Endometrium (tissue), 2 donors: ENCODE measurements around the gene TOP3B.

Experiments
- FAIRE-seq: peaks from 2 replicates; lab custom pipeline; 2012; peaks lifted over from hg19 to GRCh38; lab: Jason Lieb, UNC
- donor health status: control.
- donor health status: control.

TOP3B gene

GRCh38 chr22:22010358-22010757, 27.8 kb upstream of the TOP3B start:
- no peak for FAIRE-seq

- FAIRE-seq: no peak
These were observed 27.1 kb upstream of the TOP3B start for GRCh38 chr22:22009661-22010060.

GRCh38 chr22:22006596-22006990, 24.0 kb upstream of the TOP3B start:
- no peak for FAIRE-seq

- FAIRE-seq: no peak
These were observed 23.5 kb upstream of the TOP3B start for GRCh38 chr22:22005945-22006595.

- FAIRE-seq: no peak
These were observed 20.6 kb upstream of the TOP3B start for GRCh38 chr22:22003233-22003632.

- FAIRE-seq: no peak
These were observed 20.0 kb upstream of the TOP3B start for GRCh38 chr22:22002526-22003055.

- no peak for FAIRE-seq
These were observed 19.3 kb upstream of the TOP3B start for GRCh38 chr22:22001664-22002525.

GRCh38 chr22:21998595-21999247, 16.1 kb upstream of the TOP3B start:
- FAIRE-seq: no peak

GRCh38 chr22:21996175-21996720, 13.7 kb upstream of the TOP3B start:
- no peak for FAIRE-seq

- no peak for FAIRE-seq
These were observed 13.1 kb upstream of the TOP3B start for GRCh38 chr22:21995660-21996059.

GRCh38 chr22:21994881-21995444, 12.4 kb upstream of the TOP3B start:
- no peak for FAIRE-seq

- no peak for FAIRE-seq
These were observed 10.1 kb upstream of the TOP3B start for GRCh38 chr22:21992593-21993237.

GRCh38 chr22:21991774-21992173, 9.2 kb upstream of the TOP3B start:
- no peak for FAIRE-seq

- FAIRE-seq: no peak
These were observed 8.7 kb upstream of the TOP3B start for GRCh38 chr22:21991304-21991596.

- no peak for FAIRE-seq
These were observed 8.1 kb upstream of the TOP3B start for GRCh38 chr22:21990445-21991303.

GRCh38 chr22:21989049-21989448, 6.5 kb upstream of the TOP3B start:
- no peak for FAIRE-seq

GRCh38 chr22:21985214-21985613, 2.6 kb upstream of the TOP3B start:
- no peak for FAIRE-seq

GRCh38 chr22:21984793-21985192, 2.2 kb upstream of the TOP3B start:
- FAIRE-seq: no peak

- no peak for FAIRE-seq
These were observed 713 bp downstream of the TOP3B start for GRCh38 chr22:21981874-21982273.

GRCh38 chr22:21980547-21980946, 2.0 kb downstream of the TOP3B start:
- no peak for FAIRE-seq
